Measurements from ENCODE around the gene CLDN22.

The CLDN22 gene

DNA sequence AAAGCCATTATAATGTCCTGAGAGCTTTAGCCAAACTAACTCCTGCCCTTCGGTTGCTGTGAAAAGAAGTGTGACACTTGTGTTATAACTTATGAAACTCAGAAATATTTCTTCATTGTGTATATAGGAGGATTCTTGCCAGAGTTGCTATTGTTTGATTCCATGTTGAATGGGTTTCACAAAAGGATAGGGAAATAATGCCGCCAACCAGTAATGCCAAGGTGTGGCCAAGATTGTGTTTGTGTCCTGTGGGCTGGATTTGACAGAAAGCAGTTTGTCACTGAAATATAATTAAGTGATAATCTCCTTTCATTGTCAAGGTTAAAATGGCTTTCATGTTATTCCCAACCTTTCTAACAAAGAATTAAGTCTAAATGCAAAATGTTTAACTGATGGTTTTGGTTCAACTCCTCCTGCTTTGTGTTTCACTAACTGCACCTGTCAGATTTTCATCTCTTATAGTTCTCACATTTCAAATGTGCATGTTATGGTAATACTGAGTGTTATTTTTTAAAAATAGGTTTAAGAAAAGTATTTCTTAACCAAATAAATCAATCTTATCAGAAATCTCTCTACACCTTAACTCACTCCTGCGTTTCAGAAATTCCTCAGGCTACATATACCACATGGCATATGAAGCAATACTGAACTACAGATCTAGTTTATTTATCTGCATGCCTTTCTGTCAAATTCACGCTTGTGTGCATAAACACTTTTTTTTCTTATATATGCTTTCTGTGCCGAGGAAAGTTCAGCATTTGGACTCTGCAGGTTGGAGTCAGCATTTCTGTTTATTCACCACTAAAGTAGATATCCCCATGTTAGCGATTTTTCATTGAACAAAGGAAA is at the start of gene CLDN22:
Gene CLDN22 (minus strand): TSS at position 66 of the 849 bp plus-strand sequence. CDS start 58 bp downstream, at position 8.
- DNase-seq = no peak

- DNase-seq = no peak
Observed at GRCh38 chr4:183369073-183369472, 49.0 kb upstream of the CLDN22 start.

GRCh38 chr4:183366206-183366835 is 46.2 kb upstream of the CLDN22 start:
- DNase-seq = no peak

DNA sequence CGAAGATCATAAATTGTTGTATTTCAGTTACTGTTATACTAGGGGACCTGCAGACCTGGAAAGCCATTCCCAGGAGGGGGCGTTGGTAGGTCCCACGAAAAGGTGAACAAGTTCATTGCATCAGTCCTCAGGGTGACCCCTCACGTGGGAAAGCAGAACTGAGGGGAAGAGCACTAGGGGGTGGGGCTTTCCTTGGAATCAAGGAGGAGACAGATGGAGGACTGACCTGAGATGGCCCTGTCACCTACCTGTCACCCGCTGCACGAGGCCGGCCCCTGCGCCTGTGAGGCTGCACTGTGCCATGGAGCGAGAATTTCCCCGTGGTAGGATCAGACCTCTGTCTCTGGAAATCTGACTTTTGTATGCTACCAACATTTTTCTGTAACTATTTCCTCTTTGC is 43.9 kb upstream of the CLDN22 start:
- no peak for DNase-seq

DNA sequence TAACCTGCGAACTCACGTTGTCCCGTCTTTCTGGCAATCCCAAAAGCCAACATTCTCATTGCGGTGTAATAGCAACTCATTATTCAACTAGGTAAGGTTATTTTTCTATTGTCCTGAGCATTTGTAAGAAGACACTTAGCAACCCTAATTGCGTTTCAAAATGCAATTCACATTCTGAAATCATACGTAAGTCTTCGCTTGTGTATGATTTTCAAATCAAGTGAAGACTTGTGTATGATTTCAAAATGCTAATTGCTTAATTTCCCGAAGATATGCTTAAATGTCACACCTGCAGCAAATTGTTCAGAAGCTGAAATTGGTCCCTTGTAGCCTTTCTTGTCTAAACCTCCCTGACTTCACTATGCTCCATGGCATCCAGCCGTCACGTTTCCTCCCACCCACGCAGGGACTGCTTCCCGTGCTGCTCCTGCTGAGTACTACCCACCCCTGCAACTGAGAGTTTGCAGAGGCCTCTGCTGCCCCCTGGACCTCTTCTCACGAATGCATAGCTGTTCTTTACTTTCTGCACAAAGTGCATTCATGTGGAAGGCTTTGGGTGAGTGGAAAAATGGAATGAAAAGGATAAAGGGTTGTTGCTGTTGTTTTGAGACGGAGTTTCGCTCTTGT is 43.0 kb upstream of the CLDN22 start:
- DNase-seq = no peak

DNA sequence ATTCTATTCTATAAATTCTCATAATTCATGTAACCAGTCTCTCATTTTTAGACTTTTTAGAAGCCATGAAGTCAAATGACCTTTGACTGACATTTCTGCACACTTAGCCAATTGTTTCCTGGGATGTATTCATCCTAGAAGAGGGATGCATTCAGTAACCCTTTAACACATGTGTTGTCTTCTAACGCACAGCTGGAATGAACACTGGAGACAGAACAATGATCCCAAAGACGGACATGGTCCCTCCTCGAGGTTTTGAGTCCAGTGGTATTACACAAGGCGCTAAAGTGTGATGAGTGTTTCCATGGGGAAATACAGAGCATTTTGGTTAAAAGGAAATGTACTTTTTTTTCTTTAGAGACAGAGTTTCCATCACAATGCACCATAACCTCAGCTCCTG is 42.0 kb upstream of the CLDN22 start:
- no peak for DNase-seq

DNA sequence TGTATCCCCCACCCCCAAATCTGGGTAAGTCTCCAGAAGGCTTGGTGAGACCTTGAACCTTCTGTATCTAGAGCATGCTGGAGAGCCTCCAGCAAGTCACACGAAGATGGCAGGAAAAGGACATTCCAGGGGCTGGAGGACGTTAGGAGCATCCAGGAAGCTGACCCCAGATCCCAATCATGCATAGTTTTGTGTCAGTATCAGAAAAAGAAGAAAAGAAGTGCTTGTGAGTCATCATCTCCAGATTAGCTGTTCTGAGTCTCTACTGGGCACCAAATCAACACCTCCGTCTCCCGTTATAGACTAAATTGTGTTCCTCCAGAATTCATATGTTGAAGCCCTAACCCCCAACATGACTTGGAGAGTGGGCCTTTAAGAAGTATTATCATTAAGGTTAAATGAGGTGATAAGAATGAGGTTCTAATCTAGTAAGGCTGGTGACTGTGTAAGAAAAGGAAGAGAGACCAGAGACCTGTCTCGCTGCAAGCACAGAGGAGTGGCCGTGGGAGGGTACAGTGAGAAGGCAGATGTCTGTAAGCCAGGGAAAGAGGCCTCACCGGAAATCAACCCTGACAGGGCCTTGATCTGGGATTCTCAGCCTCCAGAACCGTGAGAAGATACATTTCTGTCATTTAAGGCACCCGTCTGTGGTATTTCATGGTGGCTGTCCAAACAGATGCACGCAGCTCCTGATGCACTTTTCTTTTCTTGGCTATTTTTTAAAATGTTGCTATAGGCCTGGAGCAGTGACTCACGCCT is 40.3 kb upstream of the CLDN22 start:
- no peak for DNase-seq

DNA sequence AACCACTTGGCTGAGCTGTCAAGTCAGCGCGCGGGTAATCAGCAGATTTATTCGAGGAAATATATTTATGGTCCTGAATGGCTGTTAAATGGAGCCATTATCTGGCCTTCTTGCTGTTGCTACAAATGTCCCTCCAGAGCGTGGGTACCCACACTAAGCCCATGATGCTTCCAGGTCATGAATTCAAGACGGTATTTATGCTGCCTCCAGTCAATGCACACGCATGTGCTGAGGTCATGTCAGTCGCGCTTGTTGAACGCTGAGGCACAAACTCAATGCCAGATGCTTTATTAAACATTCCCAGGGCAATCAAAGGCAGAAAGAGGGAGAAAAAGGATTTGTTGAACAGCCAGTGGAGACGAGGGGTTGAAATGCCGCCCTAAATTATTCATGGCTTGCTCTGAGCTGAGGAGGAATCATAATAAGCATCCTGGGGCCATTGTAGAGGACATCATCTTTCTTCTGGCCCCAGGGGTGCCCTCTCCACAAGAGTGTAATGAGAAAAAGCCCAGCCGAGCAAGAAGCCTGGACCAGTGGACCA is 38.2 kb upstream of the CLDN22 start:
- DNase-seq = no peak

GRCh38 chr4:183356931-183357675 is 37.0 kb upstream of the CLDN22 start:
- DNase-seq = no peak

DNA sequence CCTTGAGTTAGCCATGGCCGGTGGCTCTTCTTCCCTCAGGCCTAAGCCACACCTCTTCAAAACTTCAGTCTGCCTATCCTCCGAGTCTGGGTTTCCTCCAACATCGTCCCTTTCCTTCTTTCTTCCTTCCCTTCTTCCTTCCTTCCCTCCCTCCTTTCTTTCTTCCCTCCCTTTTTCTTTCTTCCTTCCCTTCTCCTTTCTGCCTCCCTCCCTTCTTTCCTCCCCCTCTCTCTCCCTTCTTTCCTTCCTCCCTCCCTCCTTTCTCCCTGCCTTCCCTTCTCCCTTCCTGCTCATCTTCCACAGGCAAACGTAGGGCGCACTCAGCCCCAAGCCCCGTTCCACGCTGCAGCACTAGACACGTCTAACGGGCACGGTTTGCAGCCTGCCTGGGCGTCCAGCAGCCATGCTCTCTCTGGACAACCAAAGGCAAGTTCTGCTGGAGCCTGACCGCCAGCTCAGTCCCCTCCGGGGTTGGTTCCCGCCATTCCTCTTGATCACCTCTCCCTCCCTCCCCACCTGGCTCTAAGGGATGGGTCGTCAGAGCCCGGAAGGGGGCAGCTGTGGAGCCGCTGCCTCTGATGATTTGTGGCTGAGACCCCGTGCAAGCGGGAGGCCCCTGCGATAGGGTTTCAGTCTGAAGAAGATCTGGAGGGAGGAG is 36.2 kb upstream of the CLDN22 start:
- no peak for DNase-seq

- DNase-seq = no peak
Observed at GRCh38 chr4:183355405-183355804, 35.3 kb upstream of the CLDN22 start.

- DNase-seq = no peak
Observed at GRCh38 chr4:183354219-183354618, 34.1 kb upstream of the CLDN22 start.

GRCh38 chr4:183353557-183353956 is 33.5 kb upstream of the CLDN22 start:
- DNase-seq = no peak

- DNase-seq = no peak
Observed at GRCh38 chr4:183352546-183352945, 32.5 kb upstream of the CLDN22 start.

GRCh38 chr4:183350317-183351071 is 30.4 kb upstream of the CLDN22 start:
- DNase-seq = no peak

- DNase-seq = no peak
Observed at GRCh38 chr4:183349673-183350072, 29.6 kb upstream of the CLDN22 start.

- peak; percentile 52 for DNase-seq
Observed at GRCh38 chr4:183348706-183349659, 28.9 kb upstream of the CLDN22 start.

DNA sequence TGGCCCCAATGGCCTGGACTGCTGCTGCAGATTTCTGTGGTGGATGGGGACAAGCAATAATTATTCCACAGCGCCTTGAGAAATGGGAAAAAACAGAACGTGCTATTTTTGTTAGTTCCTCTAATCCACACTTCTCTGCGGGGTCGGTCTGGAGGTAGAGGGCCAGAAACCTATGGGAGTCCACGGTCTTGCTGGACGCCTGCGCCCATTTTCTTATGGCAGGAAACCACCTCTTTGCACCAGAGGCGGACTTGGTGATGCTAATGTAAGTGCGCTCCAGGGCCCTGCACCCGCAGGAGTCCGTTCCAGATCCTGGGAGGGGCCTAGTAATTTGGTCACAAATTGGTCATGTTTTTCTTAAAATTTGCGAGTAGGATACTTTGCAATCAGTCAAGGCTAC is 28.1 kb upstream of the CLDN22 start:
- no peak for DNase-seq

DNA sequence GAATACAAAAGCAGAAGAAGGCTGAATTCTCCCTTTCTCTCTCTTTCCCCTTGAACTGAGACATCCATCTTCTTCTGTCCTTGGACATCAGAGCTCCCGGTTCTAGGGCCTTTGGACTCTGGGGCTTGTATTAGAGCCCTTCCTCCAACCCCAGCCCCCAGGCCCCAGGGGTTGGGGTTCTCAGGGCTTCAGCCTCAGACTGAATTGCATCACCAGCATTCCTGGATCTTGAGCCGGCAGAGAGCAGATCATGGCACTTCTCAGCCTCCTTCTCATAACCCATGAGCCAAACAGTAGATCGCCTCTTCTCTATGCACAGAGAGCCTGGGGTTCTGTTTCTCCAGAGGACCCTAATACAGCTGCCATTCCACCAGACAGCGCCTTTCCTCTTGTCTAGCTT is 27.5 kb upstream of the CLDN22 start:
- no peak for DNase-seq

DNA sequence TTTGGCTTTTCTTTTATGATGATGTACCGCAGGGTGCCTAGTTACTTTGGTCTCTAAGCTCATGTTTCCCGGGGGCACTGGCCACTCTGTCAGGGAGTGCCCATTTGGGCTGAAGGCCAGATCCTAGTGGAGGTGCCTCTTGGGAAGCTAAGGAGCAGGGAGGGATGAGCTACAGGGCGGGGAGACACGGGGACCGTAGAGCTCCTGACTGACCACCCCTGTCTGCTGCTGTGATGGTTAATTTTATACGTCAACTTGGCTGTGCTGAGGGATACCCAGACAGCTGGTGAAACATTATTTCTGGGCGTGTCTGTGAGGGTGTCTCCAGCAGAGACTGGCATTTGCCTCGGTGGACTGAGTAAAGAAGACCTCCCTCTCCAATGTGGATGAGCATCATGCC is 27.1 kb upstream of the CLDN22 start:
- DNase-seq = no peak

Data from T1000 (cell line).